Hepatocyte (in vitro differentiated cells): ENCODE data around the gene NEDD8. TPM values are rescaled to one million over a fixed set of nuclear protein-coding genes. Genes with fewer than 3 reads are reported as not detected.

ENCODE experiments used
- DNase-seq: peaks from one replicate; pipeline ENCODE4 v3.0.0-alpha.2; 2016; ENCODE audit warnings: low spot score
- H2AFZ ChIP-seq: fragments of 200-600 bp; sonication (generic); 2 replicates; pipeline ENCODE4 v1.6.0; 2016; ENCODE audit warnings: antibody characterized with exemption, mild to moderate bottlenecking
- H3K27ac ChIP-seq: fragments of 200-600 bp; sonication (generic); 2 replicates; pipeline ENCODE4 v1.5.1; 2016; ENCODE audit warnings: mild to moderate bottlenecking
- H3K27me3 ChIP-seq: fragments of 200-600 bp; sonication (generic); 2 replicates; pipeline ENCODE4 v1.6.1; 2016
- H3K36me3 ChIP-seq: fragments of 200-600 bp; sonication (generic); replicated peaks from 2 replicates; pipeline ENCODE4 v1.5.1; 2016; ENCODE audit warnings: low read depth; ENCODE audit not compliant: insufficient read depth
- H3K4me1 ChIP-seq: fragments of 200-600 bp; sonication (generic); 2 replicates; pipeline ENCODE4 v1.5.1; 2016; ENCODE audit warnings: mild to moderate bottlenecking, moderate library complexity; ENCODE audit not compliant: insufficient read depth
- H3K4me2 ChIP-seq: fragments of 200-600 bp; sonication (generic); 2 replicates; pipeline ENCODE4 v1.6.0; 2016
- H3K4me3 ChIP-seq: fragments of 200-600 bp; sonication (generic); 2 replicates; pipeline ENCODE4 v1.5.1; 2016; ENCODE audit warnings: mild to moderate bottlenecking
- H3K79me2 ChIP-seq: fragments of 200-600 bp; sonication (generic); 2 replicates; pipeline ENCODE4 v1.6.0; 2017; ENCODE audit warnings: mild to moderate bottlenecking
- H3K9me2 ChIP-seq: fragments of 200-600 bp; sonication (generic); replicated peaks from 2 replicates; pipeline ENCODE4 v1.6.0; 2017; ENCODE audit warnings: mild to moderate bottlenecking; ENCODE audit not compliant: insufficient read depth
- H3K9me3 ChIP-seq: fragments of 200-600 bp; sonication (generic); 2 replicates; pipeline ENCODE4 v1.5.1; 2016; ENCODE audit warnings: low read depth, mild to moderate bottlenecking
- H4K20me1 ChIP-seq: fragments of 200-600 bp; sonication (generic); 2 replicates; pipeline ENCODE4 v1.6.0; 2016; ENCODE audit warnings: mild to moderate bottlenecking; ENCODE audit not compliant: insufficient read depth, poor library complexity, severe bottlenecking
- CTCF ChIP-seq: fragments of 200-600 bp; sonication (generic); IDR thresholded peaks from 2 replicates; pipeline ENCODE4 v1.5.1; 2016; ENCODE audit warnings: antibody characterized with exemption, mild to moderate bottlenecking; ENCODE audit not compliant: poor library complexity
- EZH2 ChIP-seq: fragments of 200-600 bp; sonication (generic); IDR thresholded peaks from 2 replicates; pipeline ENCODE4 v1.6.1; 2016; ENCODE audit warnings: antibody characterized with exemption, mild to moderate bottlenecking, borderline replicate concordance
- EZH2phosphoT487 ChIP-seq: fragments of 200-600 bp; sonication (generic); IDR thresholded peaks from one replicate; pipeline ENCODE4 v1.6.1; 2018; ENCODE audit warnings: antibody characterized with exemption, mild to moderate bottlenecking, low read depth, moderate library complexity; ENCODE audit not compliant: unreplicated experiment, severe bottlenecking
- WGBS: methylation state at CpG from one replicate; pipeline ENCODE4 v1.1.6; 2016; ENCODE audit warnings: low lambda C conversion rate; ENCODE audit errors: missing lambda C conversion rate; 5-methylcytosine and 5-hydroxymethylcytosine counted together
- polyA plus RNA-seq: library from polyadenylated mRNA; unstranded; fragments of >200 nt; fragmentation: Nextera tagmentation; extraction: Ambion mirVana; gene quantifications from 2 replicates; pipeline ENCODE4 v1.2.1, GENCODE V29; 2016
- total RNA-seq: library from RNA; depleted of rRNA; stranded (reverse); fragments of >200 nt; gene quantifications from 2 replicates; pipeline ENCODE4 v1.2.3, GENCODE V29; 2014

NEDD8 gene
- total and polyA plus RNA-seq, 2 experiments from 2014 or later = 162 to 326 TPM

- no peaks in the 10 kb centered on the region for H3K27me3 ChIP-seq
- no peak overlapping the region for H3K4me2 ChIP-seq
- no peak overlapping the region for H3K27ac ChIP-seq
- TF ChIP-seq EZH2 (no peak), CTCF (no peak), EZH2phosphoT487 (no peak)
- H2AFZ ChIP-seq = no peak overlapping the region
- no peak overlapping the region for H3K4me3 ChIP-seq
- DNase-seq = no peak
- no peaks in the 10 kb centered on the region for H4K20me1 ChIP-seq
- no peaks in the 10 kb centered on the region for H3K36me3 ChIP-seq
- peaks cover 5% of the 10 kb centered on the region for H3K4me1 ChIP-seq
- no peaks in the 10 kb centered on the region for H3K9me3 ChIP-seq
- peaks cover 14% of the 10 kb centered on the region for H3K79me2 ChIP-seq
- no peaks in the 10 kb centered on the region for H3K9me2 ChIP-seq
- 93% methylated on average over 2 of the region's 2 CpGs for WGBS
Measured at GRCh38 chr14:24207625-24208024, 24.5 kb downstream of the NEDD8 start.

DNA sequence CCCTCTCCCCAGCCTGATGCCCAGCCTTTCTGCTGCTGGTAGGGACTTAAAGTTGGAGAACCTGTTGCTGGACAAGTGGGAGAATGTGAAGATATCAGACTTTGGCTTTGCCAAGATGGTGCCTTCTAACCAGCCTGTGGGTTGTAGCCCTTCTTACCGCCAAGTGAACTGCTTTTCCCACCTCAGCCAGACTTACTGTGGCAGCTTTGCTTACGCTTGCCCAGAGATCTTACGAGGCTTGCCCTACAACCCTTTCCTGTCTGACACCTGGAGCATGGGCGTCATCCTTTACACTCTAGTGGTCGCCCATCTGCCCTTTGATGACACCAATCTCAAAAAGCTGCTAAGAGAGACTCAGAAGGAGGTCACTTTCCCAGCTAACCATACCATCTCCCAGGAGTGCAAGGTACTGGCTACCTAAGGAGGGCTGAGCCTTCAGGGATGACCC lies 25.0 kb downstream of the NEDD8 start:
- no peak overlapping the region for H2AFZ ChIP-seq
- no peaks in the 10 kb centered on the region for H3K36me3 ChIP-seq
- no peak for DNase-seq
- no peak overlapping the region for H3K27ac ChIP-seq
- no peak overlapping the region for H3K4me3 ChIP-seq
- WGBS = 94% methylated on average over 5 of the region's 5 CpGs
- H3K27me3 ChIP-seq = no peaks in the 10 kb centered on the region
- no peak for TF ChIP-seq EZH2
- TF ChIP-seq CTCF = no peak
- TF ChIP-seq EZH2phosphoT487 = no peak
- H3K9me3 ChIP-seq = no peaks in the 10 kb centered on the region
- H3K79me2 ChIP-seq = peaks cover 10% of the 10 kb centered on the region
- no peak overlapping the region for H3K4me2 ChIP-seq
- H4K20me1 ChIP-seq = no peaks in the 10 kb centered on the region
- H3K4me1 ChIP-seq = peaks cover 5% of the 10 kb centered on the region
- no peaks in the 10 kb centered on the region for H3K9me2 ChIP-seq

DNA sequence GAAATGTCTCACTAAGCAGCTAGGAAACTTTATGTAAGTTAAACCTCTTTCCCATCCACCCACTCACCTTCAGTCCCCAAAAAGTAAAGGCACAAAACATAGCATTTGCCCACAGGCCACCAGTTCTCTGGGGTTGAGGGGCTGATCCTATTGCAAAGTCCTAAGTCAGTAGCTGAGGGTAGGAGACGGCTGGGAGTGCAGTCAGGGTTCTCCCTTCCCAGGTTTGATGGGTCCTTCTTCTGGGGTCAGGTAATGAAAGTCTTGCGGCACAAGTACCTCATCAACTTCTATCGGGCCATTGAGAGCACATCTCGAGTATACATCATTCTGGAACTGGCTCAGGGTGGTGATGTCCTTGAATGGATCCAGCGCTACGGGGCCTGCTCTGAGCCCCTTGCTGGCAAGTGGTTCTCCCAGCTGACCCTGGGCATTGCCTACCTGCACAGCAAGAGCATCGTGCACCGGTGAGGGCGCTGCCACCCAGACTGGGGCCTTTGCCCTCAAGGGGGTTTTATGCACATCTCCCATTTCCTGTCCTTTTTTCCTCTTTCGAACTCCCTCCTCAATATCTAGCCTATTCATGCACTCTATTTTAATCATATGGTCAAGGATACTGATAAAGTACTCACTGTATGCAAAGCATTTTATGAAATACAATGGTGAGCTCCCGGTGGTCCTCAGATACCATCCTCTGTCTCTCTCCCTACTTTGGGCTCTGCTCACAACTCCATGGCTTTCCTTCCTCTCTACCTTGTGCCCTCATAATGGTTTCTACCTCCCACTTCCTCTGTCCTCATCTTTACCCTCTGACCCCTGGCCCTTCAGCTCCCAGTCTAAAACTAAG lies 25.7 kb downstream of the NEDD8 start:
- no peaks in the 10 kb centered on the region for H3K27me3 ChIP-seq
- peaks cover 1% of the 10 kb centered on the region for H3K4me1 ChIP-seq
- H3K79me2 ChIP-seq = peaks cover 5% of the 10 kb centered on the region
- H3K9me2 ChIP-seq = no peaks in the 10 kb centered on the region
- H3K4me3 ChIP-seq = no peak overlapping the region
- no peaks in the 10 kb centered on the region for H3K9me3 ChIP-seq
- no peaks in the 10 kb centered on the region for H4K20me1 ChIP-seq
- no peak overlapping the region for H2AFZ ChIP-seq
- DNase-seq = no peak
- H3K4me2 ChIP-seq = no peak overlapping the region
- H3K36me3 ChIP-seq = no peaks in the 10 kb centered on the region
- 97% methylated on average over 11 of the region's 11 CpGs for WGBS
- TF ChIP-seq EZH2phosphoT487 (no peak), EZH2 (no peak), CTCF (no peak)
- H3K27ac ChIP-seq = no peak overlapping the region
